ENCODE data around the gene SHPK. TPM values are rescaled to one million over a fixed set of nuclear protein-coding genes. Genes with fewer than 3 reads are reported as not detected.

Gene SHPK
- total and polyA plus RNA-seq, 9 of the 15 experiments (the other 6 are each of a cell fraction or from before 2014, with no cell fraction given): 2.5 to 16.3 (median 11.8) TPM

DNA sequence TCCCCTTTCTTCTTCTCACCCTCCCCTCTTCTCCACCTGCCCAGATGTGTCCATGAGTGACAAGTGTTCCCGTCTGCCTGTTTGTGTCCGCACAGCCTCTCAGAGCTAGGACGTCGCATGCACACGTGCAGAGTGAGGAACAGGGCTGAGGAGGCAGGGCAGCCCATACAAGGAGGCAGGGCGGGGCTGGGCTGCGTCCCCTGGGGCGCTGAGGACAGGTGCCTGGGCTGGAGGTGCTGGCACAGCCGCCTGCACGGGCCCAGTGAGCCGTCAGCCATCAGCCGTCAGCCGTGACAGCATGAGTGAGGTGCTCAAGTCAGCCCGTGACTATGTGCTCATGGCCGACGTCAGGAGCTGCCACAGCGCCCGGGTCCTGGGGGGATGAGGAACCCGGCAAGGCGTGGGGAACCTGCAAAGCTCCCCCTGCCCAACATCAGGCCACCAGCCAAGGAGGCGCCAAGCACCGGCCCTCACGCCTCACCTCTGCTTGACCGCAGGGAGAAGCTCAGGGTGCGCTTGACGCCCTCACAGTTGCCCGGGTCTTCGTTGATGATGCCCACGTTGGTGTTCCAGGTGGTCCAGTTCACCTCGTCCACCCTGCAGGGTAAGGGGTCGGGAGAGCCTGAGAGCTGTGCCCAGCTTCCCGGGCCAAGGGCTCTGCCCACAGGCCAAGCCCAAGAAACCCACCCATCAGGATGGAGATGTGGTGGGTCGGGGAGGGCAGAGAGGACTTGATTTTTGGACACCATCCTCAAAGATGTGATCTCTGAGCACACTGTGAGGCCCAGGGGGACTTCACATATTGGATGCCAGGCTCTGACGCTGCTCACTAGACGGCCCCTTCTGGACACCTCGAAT lies 64.8 kb downstream of the SHPK start:
- H4K20me1 ChIP-seq (replicated peaks; ENCODE audit: control insufficient read depth, insufficient read depth, low read length): no peaks in the 10 kb centered on the region
- H3K4me1 ChIP-seq (replicated peaks in 1 of 2; ENCODE audit: control insufficient read depth in 2 of 2, insufficient read depth in 2 of 2, low read length in 2 of 2): peaks cover 0 to 10% of the 10 kb centered on the region in 2 experiments; a peak in 2 of 5 replicates
- H3K27ac ChIP-seq (ENCODE audit: extremely low read depth, low read depth, low read length): no peak overlapping the region
- H3K4me2 ChIP-seq (ENCODE audit: insufficient read depth, low read length): no peak overlapping the region
- no peak for ATAC-seq
- H3K9me3 ChIP-seq (replicated peaks; ENCODE audit: control insufficient read depth, insufficient read depth, low read depth, low read length): no peaks in the 10 kb centered on the region
- no peak overlapping the region; a peak in 1 of 4 replicates for H3K9ac ChIP-seq (ENCODE audit: insufficient read depth in 1 of 2, low read depth in 2 of 2, low read length in 2 of 2)
- H3K79me2 ChIP-seq (ENCODE audit: control insufficient read depth, insufficient read depth, low read length): no peaks in the 10 kb centered on the region
- FAIRE-seq: no peak
- no peaks in the 10 kb centered on the region for H3K36me3 ChIP-seq (ENCODE audit: control insufficient read depth, insufficient read depth, low read length)
- WGBS (ENCODE audit: insufficient coverage, low coverage, missing lambda C conversion rate): 23% methylated on average over 12 of the region's 36 CpGs
- H2AFZ ChIP-seq (ENCODE audit: low read depth, low read length): no peak overlapping the region
- no peak overlapping the region for H3K4me3 ChIP-seq
- DNase-seq (ENCODE audit: extremely low read depth in 1 of 4, low spot score in 3 of 4): no peak
- BruUV-seq (replicated peaks): no TSS peak
- H3K27me3 ChIP-seq (ENCODE audit: control insufficient read depth in 2 of 2, insufficient read depth in 2 of 2, low read length in 2 of 2): no peaks in the 10 kb centered on the region
- intact Hi-C loops (cut with micrococcal nuclease): no loop called here
- H3K9me1 ChIP-seq (ENCODE audit: control insufficient read depth, insufficient read depth, low read length): no peaks in the 10 kb centered on the region
- in situ Hi-C loops (cut with MboI): no loop called here
- CTCF ChIA-PET (ENCODE audit: low intra/inter-chr PET ratio): no interaction called here
- POLR2A ChIA-PET: interaction anchor here (0.5 to 0.7 kb wide), 2 partner anchors 14 to 809 kb away, joined by 3 to 4 read pairs; partner anchors contain the start of gene TRPV3
- TF ChIP-seq, protein P1, sequence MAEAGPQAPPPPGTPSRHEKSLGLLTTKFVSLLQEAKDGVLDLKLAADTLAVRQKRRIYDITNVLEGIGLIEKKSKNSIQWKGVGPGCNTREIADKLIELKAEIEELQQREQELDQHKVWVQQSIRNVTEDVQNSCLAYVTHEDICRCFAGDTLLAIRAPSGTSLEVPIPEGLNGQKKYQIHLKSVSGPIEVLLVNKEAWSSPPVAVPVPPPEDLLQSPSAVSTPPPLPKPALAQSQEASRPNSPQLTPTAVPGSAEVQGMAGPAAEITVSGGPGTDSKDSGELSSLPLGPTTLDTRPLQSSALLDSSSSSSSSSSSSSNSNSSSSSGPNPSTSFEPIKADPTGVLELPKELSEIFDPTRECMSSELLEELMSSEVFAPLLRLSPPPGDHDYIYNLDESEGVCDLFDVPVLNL (CRISPR knock-in tag; IDR thresholded peaks at IDR 0.05; ENCODE audit: low read depth): no peak
- TF ChIP-seq ZFP36 (IDR thresholded peaks at IDR 0.05; ENCODE audit: low read depth, low read length, partially characterized antibody): no peak
- no peak for TF ChIP-seq ZNF717 (CRISPR knock-in tag; IDR thresholded peaks at IDR 0.05)
- TF ChIP-seq, protein P2, sequence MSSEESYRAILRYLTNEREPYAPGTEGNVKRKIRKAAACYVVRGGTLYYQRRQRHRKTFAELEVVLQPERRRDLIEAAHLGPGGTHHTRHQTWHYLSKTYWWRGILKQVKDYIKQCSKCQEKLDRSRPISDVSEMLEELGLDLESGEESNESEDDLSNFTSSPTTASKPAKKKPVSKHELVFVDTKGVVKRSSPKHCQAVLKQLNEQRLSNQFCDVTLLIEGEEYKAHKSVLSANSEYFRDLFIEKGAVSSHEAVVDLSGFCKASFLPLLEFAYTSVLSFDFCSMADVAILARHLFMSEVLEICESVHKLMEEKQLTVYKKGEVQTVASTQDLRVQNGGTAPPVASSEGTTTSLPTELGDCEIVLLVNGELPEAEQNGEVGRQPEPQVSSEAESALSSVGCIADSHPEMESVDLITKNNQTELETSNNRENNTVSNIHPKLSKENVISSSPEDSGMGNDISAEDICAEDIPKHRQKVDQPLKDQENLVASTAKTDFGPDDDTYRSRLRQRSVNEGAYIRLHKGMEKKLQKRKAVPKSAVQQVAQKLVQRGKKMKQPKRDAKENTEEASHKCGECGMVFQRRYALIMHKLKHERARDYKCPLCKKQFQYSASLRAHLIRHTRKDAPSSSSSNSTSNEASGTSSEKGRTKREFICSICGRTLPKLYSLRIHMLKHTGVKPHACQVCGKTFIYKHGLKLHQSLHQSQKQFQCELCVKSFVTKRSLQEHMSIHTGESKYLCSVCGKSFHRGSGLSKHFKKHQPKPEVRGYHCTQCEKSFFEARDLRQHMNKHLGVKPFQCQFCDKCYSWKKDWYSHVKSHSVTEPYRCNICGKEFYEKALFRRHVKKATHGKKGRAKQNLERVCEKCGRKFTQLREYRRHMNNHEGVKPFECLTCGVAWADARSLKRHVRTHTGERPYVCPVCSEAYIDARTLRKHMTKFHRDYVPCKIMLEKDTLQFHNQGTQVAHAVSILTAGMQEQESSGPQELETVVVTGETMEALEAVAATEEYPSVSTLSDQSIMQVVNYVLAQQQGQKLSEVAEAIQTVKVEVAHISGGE (CRISPR knock-in tag; IDR thresholded peaks at IDR 0.05): no peak
- TF ChIP-seq HNRNPUL1 (IDR thresholded peaks at IDR 0.05; ENCODE audit: low read length): no peak
- TF ChIP-seq, protein P3, sequence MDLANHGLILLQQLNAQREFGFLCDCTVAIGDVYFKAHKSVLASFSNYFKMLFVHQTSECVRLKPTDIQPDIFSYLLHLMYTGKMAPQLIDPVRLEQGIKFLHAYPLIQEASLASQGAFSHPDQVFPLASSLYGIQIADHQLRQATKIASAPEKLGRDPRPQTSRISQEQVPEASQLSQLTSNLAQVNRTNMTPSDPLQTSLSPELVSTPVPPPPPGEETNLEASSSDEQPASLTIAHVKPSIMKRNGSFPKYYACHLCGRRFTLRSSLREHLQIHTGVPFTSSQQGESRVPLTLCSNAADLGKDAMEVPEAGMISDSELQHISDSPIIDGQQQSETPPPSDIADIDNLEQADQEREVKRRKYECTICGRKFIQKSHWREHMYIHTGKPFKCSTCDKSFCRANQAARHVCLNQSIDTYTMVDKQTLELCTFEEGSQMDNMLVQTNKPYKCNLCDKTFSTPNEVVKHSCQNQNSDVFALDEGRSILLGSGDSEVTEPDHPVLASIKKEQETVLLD (IDR thresholded peaks at IDR 0.05): no peak
- no peak for TF ChIP-seq PCBP2 (IDR thresholded peaks at IDR 0.05; ENCODE audit: low read depth, low read length, poor library complexity, severe bottlenecking)
- no peak for TF ChIP-seq CTBP1 (IDR thresholded peaks at IDR 0.05; ENCODE audit: borderline replicate concordance)
- TF ChIP-seq ZNF77 (CRISPR knock-in tag; IDR thresholded peaks at IDR 0.05): no peak
- TF ChIP-seq HMGN3 (IDR thresholded peaks at IDR 0.05; ENCODE audit: borderline replicate concordance, extremely low read depth, insufficient read length, low read depth, low read length): no peak
- TF ChIP-seq SIN3A (IDR thresholded peaks at IDR 0.05; ENCODE audit: borderline replicate concordance in 2 of 2, control insufficient read depth in 1 of 2, low read depth in 2 of 2, low read length in 2 of 2): no peak
- no peak for TF ChIP-seq LARP7 (IDR thresholded peaks at IDR 0.05)

Measured in K562 (cell line).